Gastrocnemius medialis (tissue), 4 donors: ENCODE measurements around the gene TBCD. TPM values are rescaled to one million over a fixed set of nuclear protein-coding genes. Genes with fewer than 3 reads are reported as not detected.

Source experiments
- ATAC-seq, 2 donors: fragments of 150-250 bp; one replicate each; pipeline ENCODE4 v1.9.1; 2016
- DNase-seq, 2 donors: peaks; one replicate each; pipeline ENCODE4 v3.0.0-alpha.2; 2019
- H3K27ac ChIP-seq, 4 donors: fragments of 200-600 bp; sonication (generic); 1 replicate in 1 of 4; 2 replicates in 3 of 4; pipeline ENCODE4 v1.5.1; 2016 to 2018; ENCODE audit warnings: mild to moderate bottlenecking in 2 of 4, moderate library complexity in 1 of 4
- H3K27me3 ChIP-seq, 3 donors: fragments of 200-600 bp; sonication (generic) in 2 of 3; 1 replicate in 1 of 3; 2 replicates in 2 of 3; pipeline versions ENCODE4 v1.5.1 to v1.6.0; 2016 to 2019; ENCODE audit warnings: mild to moderate bottlenecking in 1 of 3, moderate library complexity in 1 of 3
- H3K36me3 ChIP-seq, 2 donors: fragments of 200-600 bp; sonication (generic) in 1 of 2; one replicate each; pipeline ENCODE4 v1.5.1; 2017 to 2018
- H3K4me1 ChIP-seq, 2 donors: fragments of 200-600 bp; sonication (generic) in 1 of 2; one replicate each; pipeline ENCODE4 v1.5.1; 2016 to 2017; ENCODE audit warnings: mild to moderate bottlenecking in 2 of 2
- H3K4me3 ChIP-seq, 4 donors: fragments of 200-600 bp; sonication (generic) in 3 of 4; 1 replicate in 1 of 4; 2 replicates in 3 of 4; pipeline ENCODE4 v1.5.1; 2016 to 2019; ENCODE audit warnings: mild to moderate bottlenecking in 2 of 4
- H3K9me3 ChIP-seq, 3 donors: fragments of 200-600 bp; sonication (generic) in 2 of 3; 1 replicate in 1 of 3; 2 replicates in 2 of 3; pipeline ENCODE4 v1.5.1; 2016 to 2019
- POLR2A ChIP-seq, 2 donors: fragments of 450-650 bp; IDR thresholded peaks; one replicate each; pipeline ENCODE4 v1.6.1; 2017; ENCODE audit warnings: antibody characterized with exemption in 2 of 2, mild to moderate bottlenecking in 2 of 2, moderate library complexity in 2 of 2
- in situ Hi-C, 4 donors: fragments of 200-750 bp; cut with MboI; loops; one replicate each; pipeline versions ENCODE4 v1.15.0 to v1.8.0; 2017; ENCODE audit warnings: low sequenced_read_pairs in 4 of 4
- intact Hi-C: fragments of 100-400 bp; cut with DNase I; formaldehyde crosslinking; loops from one replicate; pipeline ENCODE4 v1.15.1; 2023; ENCODE audit warnings: low total_unique reads
- total RNA-seq, 4 donors: library from RNA; depleted of rRNA; stranded (reverse); fragments of >200 nt; gene quantifications; one replicate each; pipeline versions ENCODE4 v1.1.0 to v1.2.3, GENCODE V29; 2016
- TF ChIP-seq, protein P1 (sequence below), 5 experiments: fragments of 450-650 bp in 3 of 5; fragments of 200-600 bp in 2 of 5; sonication (generic) in 2 of 5; IDR thresholded peaks in 4 of 5; conservative IDR thresholded peaks in 1 of 5; 1 replicate in 4 of 5; 2 replicates in 1 of 5; pipeline ENCODE4 v1.5.1; 2016 to 2019; ENCODE audit warnings: antibody characterized with exemption in 5 of 5, mild to moderate bottlenecking in 3 of 5, moderate library complexity in 3 of 5

The TBCD gene
- total RNA-seq, 4 donors from 2014 or later, result 18.0 to 50.4 (median 33.3) TPM

GRCh38 chr17:82911822-82912221, 160.0 kb downstream of the TBCD start:
- ATAC-seq (no peak), DNase-seq (no peak)
- Histone ChIP-seq H3K4me1 (peaks cover 17 to 22% of the 10 kb centered on the region in 2 donors), H3K27me3 (no peaks in the 10 kb centered on the region), H3K27ac (peak overlapping the region; percentile 83 to 93 (median 86)), H3K9me3 (no peaks in the 10 kb centered on the region), H3K36me3 (no peaks in the 10 kb centered on the region), H3K4me3 (no peak overlapping the region)
- intact Hi-C loops (loop anchor here (5.0 to 10.0 kb wide), 2 partner anchors 110 to 143 kb away; no protein-coding TSS in a partner anchor), in situ Hi-C loops (loop anchor here in 3 of 4 donors (10.0 kb wide), 1 partner anchor 127 kb away; no protein-coding TSS in a partner anchor)
- no peak for TF ChIP-seq POLR2A (IDR thresholded peaks at IDR 0.05)
- TF ChIP-seq, protein P1, sequence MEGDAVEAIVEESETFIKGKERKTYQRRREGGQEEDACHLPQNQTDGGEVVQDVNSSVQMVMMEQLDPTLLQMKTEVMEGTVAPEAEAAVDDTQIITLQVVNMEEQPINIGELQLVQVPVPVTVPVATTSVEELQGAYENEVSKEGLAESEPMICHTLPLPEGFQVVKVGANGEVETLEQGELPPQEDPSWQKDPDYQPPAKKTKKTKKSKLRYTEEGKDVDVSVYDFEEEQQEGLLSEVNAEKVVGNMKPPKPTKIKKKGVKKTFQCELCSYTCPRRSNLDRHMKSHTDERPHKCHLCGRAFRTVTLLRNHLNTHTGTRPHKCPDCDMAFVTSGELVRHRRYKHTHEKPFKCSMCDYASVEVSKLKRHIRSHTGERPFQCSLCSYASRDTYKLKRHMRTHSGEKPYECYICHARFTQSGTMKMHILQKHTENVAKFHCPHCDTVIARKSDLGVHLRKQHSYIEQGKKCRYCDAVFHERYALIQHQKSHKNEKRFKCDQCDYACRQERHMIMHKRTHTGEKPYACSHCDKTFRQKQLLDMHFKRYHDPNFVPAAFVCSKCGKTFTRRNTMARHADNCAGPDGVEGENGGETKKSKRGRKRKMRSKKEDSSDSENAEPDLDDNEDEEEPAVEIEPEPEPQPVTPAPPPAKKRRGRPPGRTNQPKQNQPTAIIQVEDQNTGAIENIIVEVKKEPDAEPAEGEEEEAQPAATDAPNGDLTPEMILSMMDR (IDR thresholded peaks at IDR 0.05 in 4 of 5, conservative IDR thresholded peaks at IDR 0.05 in 1 of 5), result no peak

GRCh38 chr17:82912484-82913089, 160.7 kb downstream of the TBCD start:
- peak; percentile 89 to 93 for ATAC-seq
- intact Hi-C loops, result loop anchor here (1.0 to 10.0 kb wide), 6 partner anchors 36 to 142 kb away; no protein-coding TSS in a partner anchor
- in situ Hi-C loops, result loop anchor here in 3 of 4 donors (10.0 kb wide), 1 partner anchor 128 kb away; no protein-coding TSS in a partner anchor
- Histone ChIP-seq H3K27me3 (no peaks in the 10 kb centered on the region), H3K9me3 (no peaks in the 10 kb centered on the region), H3K27ac (peak overlapping the region; percentile 85 to 93 (median 86)), H3K4me1 (peaks cover 17 to 22% of the 10 kb centered on the region in 2 donors), H3K4me3 (no peak overlapping the region), H3K36me3 (no peaks in the 10 kb centered on the region)
- TF ChIP-seq POLR2A (IDR thresholded peaks at IDR 0.05), result peak; percentile 73 to 76
- TF ChIP-seq, protein P1 (IDR thresholded peaks at IDR 0.05 in 4 of 5, conservative IDR thresholded peaks at IDR 0.05 in 1 of 5), result no peak
- DNase-seq, result peak; percentile 83 to 98

DNA sequence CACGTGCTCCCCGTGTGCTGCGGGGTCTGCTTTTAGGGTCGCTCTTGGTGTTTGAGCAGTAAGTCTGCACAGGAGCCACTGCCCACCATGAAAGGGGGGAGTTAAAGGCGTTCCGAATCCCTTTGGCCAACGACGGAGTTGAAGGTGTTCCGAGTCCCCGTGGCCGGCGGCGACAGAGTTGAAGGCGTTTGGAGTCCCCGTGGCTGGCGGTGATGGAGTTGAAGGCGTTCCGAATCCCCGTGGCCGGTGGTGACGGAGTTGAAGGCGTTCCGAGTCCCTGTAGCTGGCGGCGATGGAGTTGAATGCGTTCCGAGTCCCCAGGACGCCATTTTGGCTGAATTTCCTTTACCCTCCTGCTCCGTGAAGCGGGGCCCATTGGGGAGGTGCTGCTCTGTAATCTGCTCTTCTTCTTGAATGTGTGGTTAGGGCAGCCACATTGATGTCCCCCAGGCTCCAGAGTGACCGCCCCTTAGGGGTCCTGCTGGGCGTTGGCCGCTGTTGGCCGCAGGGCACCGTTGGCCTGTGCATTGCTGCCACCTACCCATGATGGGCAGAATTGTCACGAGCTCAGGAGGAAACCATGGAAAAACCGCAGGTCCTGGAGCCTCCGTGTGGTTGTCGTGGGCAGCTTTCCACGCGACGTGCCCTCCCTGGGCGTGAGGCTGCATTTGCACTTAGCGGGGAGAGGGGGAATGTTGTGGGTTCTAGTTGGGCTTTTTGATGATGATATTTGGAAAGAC, 161.6 kb downstream of the TBCD start:
- ATAC-seq, result peak; percentile 42 to 49
- no peak overlapping the region for H3K4me3 ChIP-seq
- no peaks in the 10 kb centered on the region for H3K9me3 ChIP-seq
- DNase-seq, result peak in 1 of 2 donors; percentile 66
- H3K27ac ChIP-seq, result peak overlapping the region; percentile 85 to 93 (median 86)
- no peaks in the 10 kb centered on the region for H3K36me3 ChIP-seq
- intact Hi-C loops, result loop anchor here (1.0 to 10.0 kb wide), 6 partner anchors 37 to 141 kb away; no protein-coding TSS in a partner anchor
- in situ Hi-C loops, result loop anchor here in 3 of 4 donors (10.0 kb wide), 1 partner anchor 129 kb away; no protein-coding TSS in a partner anchor
- H3K27me3 ChIP-seq, result no peaks in the 10 kb centered on the region
- H3K4me1 ChIP-seq, result peaks cover 17 to 22% of the 10 kb centered on the region in 2 donors
- TF ChIP-seq POLR2A (IDR thresholded peaks at IDR 0.05), result no peak
- TF ChIP-seq, protein P1 (IDR thresholded peaks at IDR 0.05 in 4 of 5, conservative IDR thresholded peaks at IDR 0.05 in 1 of 5), result peak; percentile 29 to 65 (median 48)

DNA sequence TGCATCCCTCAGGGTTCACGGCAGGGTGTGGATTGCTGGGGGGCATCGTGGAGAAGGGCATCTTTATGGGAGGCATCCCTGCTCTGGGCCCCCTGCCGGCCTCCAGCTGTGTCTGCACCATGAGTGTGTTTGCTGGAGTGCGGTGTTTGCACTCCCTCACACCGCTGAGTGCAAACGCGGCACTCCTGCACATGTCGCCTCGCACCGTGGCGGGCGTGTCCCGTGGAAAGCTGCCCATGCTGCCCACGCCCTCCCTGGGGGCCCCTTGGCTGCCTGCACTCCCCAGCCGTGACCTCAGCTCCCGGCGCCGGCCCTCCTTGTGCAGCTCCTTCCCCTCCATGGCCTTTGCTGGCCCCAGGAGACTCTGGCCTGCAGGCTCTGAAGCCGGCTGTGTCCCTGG, 162.5 kb downstream of the TBCD start:
- Histone ChIP-seq H3K36me3 (no peaks in the 10 kb centered on the region), H3K4me3 (no peak overlapping the region), H3K9me3 (no peaks in the 10 kb centered on the region), H3K27me3 (no peaks in the 10 kb centered on the region), H3K27ac (peak overlapping the region in 3 of 4 donors; percentile 85 to 93 (median 86)), H3K4me1 (peaks cover 17 to 22% of the 10 kb centered on the region in 2 donors)
- TF ChIP-seq, protein P1 (IDR thresholded peaks at IDR 0.05 in 4 of 5, conservative IDR thresholded peaks at IDR 0.05 in 1 of 5), result peak; percentile 28 to 64 (median 47)
- no peak for TF ChIP-seq POLR2A (IDR thresholded peaks at IDR 0.05)
- in situ Hi-C loops, result loop anchor here in 3 of 4 donors (10.0 kb wide), 1 partner anchor 130 kb away; no protein-coding TSS in a partner anchor
- peak in 1 of 2 donors; percentile 12 for ATAC-seq
- peak in 1 of 2 donors; percentile 51 for DNase-seq
- intact Hi-C loops, result loop anchor here (5.0 to 10.0 kb wide), 2 partner anchors 112 to 140 kb away; no protein-coding TSS in a partner anchor
